ENCODE measurements around the gene IFITM2. TPM values are rescaled to one million over a fixed set of nuclear protein-coding genes. Genes with fewer than 3 reads are reported as not detected.
A peak's percentile ranks its signal among the peaks of the same experiment; 100 is the strongest.

Gene IFITM2
- total and polyA plus RNA-seq, 2 experiments from 2014 or later, result 91.2 to 857 TPM

DNA sequence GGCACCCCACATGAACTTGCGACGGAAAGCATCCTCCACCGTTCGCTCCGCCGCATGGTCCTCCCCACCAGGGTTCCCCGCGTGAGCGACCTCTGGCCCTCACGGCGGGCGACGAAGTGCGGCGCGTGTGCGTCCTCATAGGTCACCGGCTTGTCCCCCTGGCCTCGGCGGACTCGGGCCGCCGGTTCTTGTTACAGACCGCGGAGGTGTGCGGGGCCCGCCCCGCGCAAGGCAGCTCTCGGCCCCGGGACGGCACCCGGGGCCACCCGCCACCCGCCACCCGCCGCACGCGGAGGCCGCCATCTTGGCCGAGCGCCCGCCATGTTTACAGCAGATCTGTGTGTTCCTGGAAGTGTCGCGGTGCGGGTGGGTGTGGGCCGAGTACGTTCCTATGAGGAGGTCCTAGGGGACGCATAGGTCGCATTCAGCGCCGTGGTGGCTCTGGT lies 3.5 kb upstream of the IFITM2 start:
- TF ChIP-seq ZNF114 (CRISPR knock-in tag; IDR thresholded peaks at IDR 0.05), result no peak
- TF ChIP-seq POLR2AphosphoS5 (IDR thresholded peaks at IDR 0.05; ENCODE audit: low read depth), result no peak
- TF ChIP-seq, protein P1, sequence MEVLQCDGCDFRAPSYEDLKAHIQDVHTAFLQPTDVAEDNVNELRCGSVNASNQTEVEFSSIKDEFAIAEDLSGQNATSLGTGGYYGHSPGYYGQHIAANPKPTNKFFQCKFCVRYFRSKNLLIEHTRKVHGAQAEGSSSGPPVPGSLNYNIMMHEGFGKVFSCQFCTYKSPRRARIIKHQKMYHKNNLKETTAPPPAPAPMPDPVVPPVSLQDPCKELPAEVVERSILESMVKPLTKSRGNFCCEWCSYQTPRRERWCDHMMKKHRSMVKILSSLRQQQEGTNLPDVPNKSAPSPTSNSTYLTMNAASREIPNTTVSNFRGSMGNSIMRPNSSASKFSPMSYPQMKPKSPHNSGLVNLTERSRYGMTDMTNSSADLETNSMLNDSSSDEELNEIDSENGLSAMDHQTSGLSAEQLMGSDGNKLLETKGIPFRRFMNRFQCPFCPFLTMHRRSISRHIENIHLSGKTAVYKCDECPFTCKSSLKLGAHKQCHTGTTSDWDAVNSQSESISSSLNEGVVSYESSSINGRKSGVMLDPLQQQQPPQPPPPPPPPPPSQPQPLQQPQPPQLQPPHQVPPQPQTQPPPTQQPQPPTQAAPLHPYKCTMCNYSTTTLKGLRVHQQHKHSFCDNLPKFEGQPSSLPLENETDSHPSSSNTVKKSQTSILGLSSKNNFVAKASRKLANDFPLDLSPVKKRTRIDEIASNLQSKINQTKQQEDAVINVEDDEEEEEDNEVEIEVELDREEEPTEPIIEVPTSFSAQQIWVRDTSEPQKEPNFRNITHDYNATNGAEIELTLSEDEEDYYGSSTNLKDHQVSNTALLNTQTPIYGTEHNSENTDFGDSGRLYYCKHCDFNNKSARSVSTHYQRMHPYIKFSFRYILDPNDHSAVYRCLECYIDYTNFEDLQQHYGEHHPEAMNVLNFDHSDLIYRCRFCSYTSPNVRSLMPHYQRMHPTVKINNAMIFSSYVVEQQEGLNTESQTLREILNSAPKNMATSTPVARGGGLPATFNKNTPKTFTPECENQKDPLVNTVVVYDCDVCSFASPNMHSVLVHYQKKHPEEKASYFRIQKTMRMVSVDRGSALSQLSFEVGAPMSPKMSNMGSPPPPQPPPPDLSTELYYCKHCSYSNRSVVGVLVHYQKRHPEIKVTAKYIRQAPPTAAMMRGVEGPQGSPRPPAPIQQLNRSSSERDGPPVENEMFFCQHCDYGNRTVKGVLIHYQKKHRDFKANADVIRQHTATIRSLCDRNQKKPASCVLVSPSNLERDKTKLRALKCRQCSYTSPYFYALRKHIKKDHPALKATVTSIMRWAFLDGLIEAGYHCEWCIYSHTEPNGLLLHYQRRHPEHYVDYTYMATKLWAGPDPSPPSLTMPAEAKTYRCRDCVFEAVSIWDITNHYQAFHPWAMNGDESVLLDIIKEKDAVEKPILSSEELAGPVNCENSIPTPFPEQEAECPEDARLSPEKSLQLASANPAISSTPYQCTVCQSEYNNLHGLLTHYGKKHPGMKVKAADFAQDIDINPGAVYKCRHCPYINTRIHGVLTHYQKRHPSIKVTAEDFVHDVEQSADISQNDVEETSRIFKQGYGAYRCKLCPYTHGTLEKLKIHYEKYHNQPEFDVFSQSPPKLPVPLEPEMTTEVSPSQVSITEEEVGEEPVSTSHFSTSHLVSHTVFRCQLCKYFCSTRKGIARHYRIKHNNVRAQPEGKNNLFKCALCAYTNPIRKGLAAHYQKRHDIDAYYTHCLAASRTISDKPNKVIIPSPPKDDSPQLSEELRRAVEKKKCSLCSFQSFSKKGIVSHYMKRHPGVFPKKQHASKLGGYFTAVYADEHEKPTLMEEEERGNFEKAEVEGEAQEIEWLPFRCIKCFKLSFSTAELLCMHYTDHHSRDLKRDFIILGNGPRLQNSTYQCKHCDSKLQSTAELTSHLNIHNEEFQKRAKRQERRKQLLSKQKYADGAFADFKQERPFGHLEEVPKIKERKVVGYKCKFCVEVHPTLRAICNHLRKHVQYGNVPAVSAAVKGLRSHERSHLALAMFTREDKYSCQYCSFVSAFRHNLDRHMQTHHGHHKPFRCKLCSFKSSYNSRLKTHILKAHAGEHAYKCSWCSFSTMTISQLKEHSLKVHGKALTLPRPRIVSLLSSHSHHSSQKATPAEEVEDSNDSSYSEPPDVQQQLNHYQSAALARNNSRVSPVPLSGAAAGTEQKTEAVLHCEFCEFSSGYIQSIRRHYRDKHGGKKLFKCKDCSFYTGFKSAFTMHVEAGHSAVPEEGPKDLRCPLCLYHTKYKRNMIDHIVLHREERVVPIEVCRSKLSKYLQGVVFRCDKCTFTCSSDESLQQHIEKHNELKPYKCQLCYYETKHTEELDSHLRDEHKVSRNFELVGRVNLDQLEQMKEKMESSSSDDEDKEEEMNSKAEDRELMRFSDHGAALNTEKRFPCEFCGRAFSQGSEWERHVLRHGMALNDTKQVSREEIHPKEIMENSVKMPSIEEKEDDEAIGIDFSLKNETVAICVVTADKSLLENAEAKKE (CRISPR knock-in tag; IDR thresholded peaks at IDR 0.05), result no peak
- TF ChIP-seq, protein P2, sequence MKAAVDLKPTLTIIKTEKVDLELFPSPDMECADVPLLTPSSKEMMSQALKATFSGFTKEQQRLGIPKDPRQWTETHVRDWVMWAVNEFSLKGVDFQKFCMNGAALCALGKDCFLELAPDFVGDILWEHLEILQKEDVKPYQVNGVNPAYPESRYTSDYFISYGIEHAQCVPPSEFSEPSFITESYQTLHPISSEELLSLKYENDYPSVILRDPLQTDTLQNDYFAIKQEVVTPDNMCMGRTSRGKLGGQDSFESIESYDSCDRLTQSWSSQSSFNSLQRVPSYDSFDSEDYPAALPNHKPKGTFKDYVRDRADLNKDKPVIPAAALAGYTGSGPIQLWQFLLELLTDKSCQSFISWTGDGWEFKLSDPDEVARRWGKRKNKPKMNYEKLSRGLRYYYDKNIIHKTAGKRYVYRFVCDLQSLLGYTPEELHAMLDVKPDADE (IDR thresholded peaks at IDR 0.05), result no peak
- no peak for TF ChIP-seq NANOG (IDR thresholded peaks at IDR 0.05; ENCODE audit: borderline replicate concordance)
- no peak for TF ChIP-seq JUNB (IDR thresholded peaks at IDR 0.05; ENCODE audit: unreplicated experiment)
- TF ChIP-seq CREB1 (CRISPR knock-in tag; IDR thresholded peaks at IDR 0.05; ENCODE audit: low read depth), result no peak
- TF ChIP-seq, protein P3, sequence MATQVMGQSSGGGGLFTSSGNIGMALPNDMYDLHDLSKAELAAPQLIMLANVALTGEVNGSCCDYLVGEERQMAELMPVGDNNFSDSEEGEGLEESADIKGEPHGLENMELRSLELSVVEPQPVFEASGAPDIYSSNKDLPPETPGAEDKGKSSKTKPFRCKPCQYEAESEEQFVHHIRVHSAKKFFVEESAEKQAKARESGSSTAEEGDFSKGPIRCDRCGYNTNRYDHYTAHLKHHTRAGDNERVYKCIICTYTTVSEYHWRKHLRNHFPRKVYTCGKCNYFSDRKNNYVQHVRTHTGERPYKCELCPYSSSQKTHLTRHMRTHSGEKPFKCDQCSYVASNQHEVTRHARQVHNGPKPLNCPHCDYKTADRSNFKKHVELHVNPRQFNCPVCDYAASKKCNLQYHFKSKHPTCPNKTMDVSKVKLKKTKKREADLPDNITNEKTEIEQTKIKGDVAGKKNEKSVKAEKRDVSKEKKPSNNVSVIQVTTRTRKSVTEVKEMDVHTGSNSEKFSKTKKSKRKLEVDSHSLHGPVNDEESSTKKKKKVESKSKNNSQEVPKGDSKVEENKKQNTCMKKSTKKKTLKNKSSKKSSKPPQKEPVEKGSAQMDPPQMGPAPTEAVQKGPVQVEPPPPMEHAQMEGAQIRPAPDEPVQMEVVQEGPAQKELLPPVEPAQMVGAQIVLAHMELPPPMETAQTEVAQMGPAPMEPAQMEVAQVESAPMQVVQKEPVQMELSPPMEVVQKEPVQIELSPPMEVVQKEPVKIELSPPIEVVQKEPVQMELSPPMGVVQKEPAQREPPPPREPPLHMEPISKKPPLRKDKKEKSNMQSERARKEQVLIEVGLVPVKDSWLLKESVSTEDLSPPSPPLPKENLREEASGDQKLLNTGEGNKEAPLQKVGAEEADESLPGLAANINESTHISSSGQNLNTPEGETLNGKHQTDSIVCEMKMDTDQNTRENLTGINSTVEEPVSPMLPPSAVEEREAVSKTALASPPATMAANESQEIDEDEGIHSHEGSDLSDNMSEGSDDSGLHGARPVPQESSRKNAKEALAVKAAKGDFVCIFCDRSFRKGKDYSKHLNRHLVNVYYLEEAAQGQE (IDR thresholded peaks at IDR 0.05; ENCODE audit: unreplicated experiment), result no peak
- TF ChIP-seq, protein P4, sequence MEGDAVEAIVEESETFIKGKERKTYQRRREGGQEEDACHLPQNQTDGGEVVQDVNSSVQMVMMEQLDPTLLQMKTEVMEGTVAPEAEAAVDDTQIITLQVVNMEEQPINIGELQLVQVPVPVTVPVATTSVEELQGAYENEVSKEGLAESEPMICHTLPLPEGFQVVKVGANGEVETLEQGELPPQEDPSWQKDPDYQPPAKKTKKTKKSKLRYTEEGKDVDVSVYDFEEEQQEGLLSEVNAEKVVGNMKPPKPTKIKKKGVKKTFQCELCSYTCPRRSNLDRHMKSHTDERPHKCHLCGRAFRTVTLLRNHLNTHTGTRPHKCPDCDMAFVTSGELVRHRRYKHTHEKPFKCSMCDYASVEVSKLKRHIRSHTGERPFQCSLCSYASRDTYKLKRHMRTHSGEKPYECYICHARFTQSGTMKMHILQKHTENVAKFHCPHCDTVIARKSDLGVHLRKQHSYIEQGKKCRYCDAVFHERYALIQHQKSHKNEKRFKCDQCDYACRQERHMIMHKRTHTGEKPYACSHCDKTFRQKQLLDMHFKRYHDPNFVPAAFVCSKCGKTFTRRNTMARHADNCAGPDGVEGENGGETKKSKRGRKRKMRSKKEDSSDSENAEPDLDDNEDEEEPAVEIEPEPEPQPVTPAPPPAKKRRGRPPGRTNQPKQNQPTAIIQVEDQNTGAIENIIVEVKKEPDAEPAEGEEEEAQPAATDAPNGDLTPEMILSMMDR (conservative IDR thresholded peaks at IDR 0.05; ENCODE audit: low read depth in 2 of 2), result no peak
- TF ChIP-seq ZNF331 (CRISPR knock-in tag; IDR thresholded peaks at IDR 0.05; ENCODE audit: low read depth), result no peak
- TF ChIP-seq EZH2phosphoT487 (IDR thresholded peaks at IDR 0.05; ENCODE audit: unreplicated experiment), result no peak
- TF ChIP-seq STAT1 (IDR thresholded peaks at IDR 0.05; ENCODE audit: unreplicated experiment), result no peak
- TF ChIP-seq EZH2 (IDR thresholded peaks at IDR 0.05; ENCODE audit: low read depth, unreplicated experiment), result no peak
- Histone ChIP-seq H3K36me3 (ENCODE audit: insufficient read depth) (no peaks in the 10 kb centered on the region), H4K20me1 (replicated peaks; ENCODE audit: insufficient read depth) (no peaks in the 10 kb centered on the region), H3K4me1 (ENCODE audit: insufficient read depth) (peaks cover 68% of the 10 kb centered on the region), H3K4me3 (no peak overlapping the region), H3K27ac (ENCODE audit: low read depth) (peak overlapping the region; percentile 96), H3K4me2 (peak overlapping the region; percentile 12; the same call in 1 of the 2 replicates), H3F3A (replicated peaks; ENCODE audit: low read depth) (peaks cover 27% of the 10 kb centered on the region), H2AFZ (no peak overlapping the region), H3K27me3 (ENCODE audit: insufficient read depth) (no peaks in the 10 kb centered on the region), H3K79me2 (replicated peaks; ENCODE audit: insufficient read depth) (peaks cover 2% of the 10 kb centered on the region), H3K9me2 (ENCODE audit: insufficient read depth) (no peaks in the 10 kb centered on the region)
- H3K9me3 Mint-ChIP-seq, result peaks cover 7% of the 10 kb centered on the region; the same call in 2 of the 3 replicates
- H3K4me1 Mint-ChIP-seq, result peaks cover 62% of the 10 kb centered on the region
- DNase-seq (ENCODE audit: low spot score) (no peak), ATAC-seq (no peak)
- H3K4me3 Mint-ChIP-seq, result no peak overlapping the region
- peaks cover 10% of the 10 kb centered on the region for H3K36me3 Mint-ChIP-seq (ENCODE audit: low read depth)
- H3K27me3 Mint-ChIP-seq (ENCODE audit: insufficient read depth, low read depth, poor library complexity), result peaks cover 39% of the 10 kb centered on the region
- no peak overlapping the region; the same call in 1 of the 2 replicates for H3K27ac Mint-ChIP-seq
